HEK293 (cell line): Measurements from ENCODE around the gene PLEKHA8.

Source experiments
- CTCF ChIA-PET: fragments of 350-600 bp; formaldehyde crosslinking; extraction: SDS; loops from one replicate; lab custom pipeline; 2021; ENCODE audit warnings: antibody characterized with exemption; lab: Yijun Ruan, JAX
- POLR2A ChIA-PET: fragments of 300-600 bp; formaldehyde crosslinking; extraction: SDS; loops from one replicate; lab custom pipeline; 2020; ENCODE audit warnings: antibody characterized with exemption, inconsistent platforms; lab: Yijun Ruan, JAX
- H3K27ac ChIP-seq: fragments of 200-500 bp; sonication (Bioruptor generic); 2 replicates; pipeline ENCODE4 v1.5.1; 2014; ENCODE audit warnings: low read depth, low read length, control low read depth, inconsistent platforms; ENCODE audit errors: extremely low read depth
- H3K36me3 ChIP-seq, 2 experiments: fragments of 200-500 bp in 1 of 2; sonication (Bioruptor generic) in 1 of 2; 1 replicate in 1 of 2; 2 replicates in 1 of 2; pipeline ENCODE4 v1.5.1; 2014 to 2017; ENCODE audit warnings: inconsistent platforms in 2 of 2, low read length in 2 of 2; ENCODE audit not compliant: control insufficient read depth in 2 of 2, insufficient read depth in 1 of 2
- H3K4me1 ChIP-seq: fragments of 200-500 bp; sonication (Bioruptor generic); 2 replicates; pipeline ENCODE4 v1.5.1; 2014; ENCODE audit warnings: mild to moderate bottlenecking, low read length, inconsistent platforms; ENCODE audit not compliant: control insufficient read depth, insufficient read depth
- H3K4me3 ChIP-seq: 2 replicates; pipeline ENCODE4 v1.5.1; 2011; ENCODE audit warnings: low read depth, mild to moderate bottlenecking, control low read depth, low read length, moderate library complexity
- H3K9me3 ChIP-seq: fragments of 200-500 bp; sonication (Bioruptor generic); 2 replicates; pipeline ENCODE4 v1.5.1; 2014; ENCODE audit warnings: low read depth, low read length, inconsistent platforms; ENCODE audit not compliant: control insufficient read depth, insufficient read depth
- FEZF1 ChIP-seq: fragments of 450-650 bp; formaldehyde crosslinking; IDR thresholded peaks from 2 replicates; pipeline ENCODE4 v1.5.1; 2016; ENCODE audit warnings: missing biosample characterization, missing genetic modification characterization
- GLI2 ChIP-seq: fragments of 450-650 bp; formaldehyde crosslinking; IDR thresholded peaks from 2 replicates; pipeline ENCODE4; 2017; ENCODE audit warnings: missing biosample characterization, missing genetic modification characterization, low read depth, borderline replicate concordance
- HOXA7 ChIP-seq: sonication (generic); formaldehyde crosslinking; IDR thresholded peaks from 2 replicates; pipeline ENCODE4 v1.8.1; 2022; ENCODE audit warnings: missing genetic modification reagents, borderline replicate concordance
- KLF1 ChIP-seq: fragments of 450-650 bp; formaldehyde crosslinking; IDR thresholded peaks from 2 replicates; pipeline ENCODE4 v1.5.1; 2016; ENCODE audit warnings: missing biosample characterization, missing genetic modification characterization
- MYNN ChIP-seq: fragments of 450-650 bp; formaldehyde crosslinking; IDR thresholded peaks from 2 replicates; pipeline ENCODE4 v1.5.1; 2016; ENCODE audit warnings: missing biosample characterization, missing genetic modification characterization, borderline replicate concordance
- SETDB1 ChIP-seq: IDR thresholded peaks from one replicate; pipeline ENCODE4 v1.6.1; 2017; ENCODE audit warnings: mild to moderate bottlenecking, low read length, moderate library complexity, mixed read lengths; ENCODE audit not compliant: insufficient read length
- TCF7L2 ChIP-seq: IDR thresholded peaks from 2 replicates; pipeline ENCODE4 v1.6.1; 2011; ENCODE audit warnings: low read depth, mild to moderate bottlenecking, inconsistent platforms, low read length, moderate library complexity, borderline replicate concordance
- YY2 ChIP-seq: fragments of 450-650 bp; formaldehyde crosslinking; IDR thresholded peaks from 2 replicates; pipeline ENCODE4 v1.5.1; 2016; ENCODE audit warnings: missing biosample characterization, missing genetic modification characterization
- ZBTB1 ChIP-seq: fragments of 450-650 bp; formaldehyde crosslinking; IDR thresholded peaks from 2 replicates; pipeline ENCODE4 v1.5.1; 2016; ENCODE audit warnings: missing biosample characterization, missing genetic modification characterization
- ZBTB10 ChIP-seq: fragments of 450-650 bp; formaldehyde crosslinking; IDR thresholded peaks from 2 replicates; pipeline ENCODE4 v1.5.1; 2016; ENCODE audit warnings: missing biosample characterization, missing genetic modification characterization
- ZEB2 ChIP-seq: fragments of 450-650 bp; formaldehyde crosslinking; IDR thresholded peaks from 2 replicates; pipeline ENCODE4 v1.5.1; 2016; ENCODE audit warnings: missing biosample characterization, missing genetic modification characterization
- ZNF132 ChIP-seq: fragments of 450-650 bp; formaldehyde crosslinking; IDR thresholded peaks from 2 replicates; pipeline ENCODE4 v1.5.1; 2017; ENCODE audit warnings: missing biosample characterization, missing genetic modification characterization, borderline replicate concordance
- ZNF155 ChIP-seq: fragments of 450-650 bp; formaldehyde crosslinking; IDR thresholded peaks from 2 replicates; pipeline ENCODE4 v1.5.1; 2016; ENCODE audit warnings: missing biosample characterization, missing genetic modification characterization
- ZNF202 ChIP-seq: fragments of 450-650 bp; formaldehyde crosslinking; IDR thresholded peaks from 2 replicates; pipeline ENCODE4 v1.5.1; 2016; ENCODE audit warnings: missing biosample characterization, missing genetic modification characterization, borderline replicate concordance
- ZNF239 ChIP-seq: fragments of 450-650 bp; formaldehyde crosslinking; IDR thresholded peaks from 2 replicates; pipeline ENCODE4 v1.5.1; 2016; ENCODE audit warnings: missing biosample characterization, missing genetic modification characterization
- ZNF394 ChIP-seq: fragments of 450-650 bp; formaldehyde crosslinking; IDR thresholded peaks from 2 replicates; pipeline ENCODE4 v1.5.1; 2016; ENCODE audit warnings: missing biosample characterization, missing genetic modification characterization, mild to moderate bottlenecking, moderate library complexity, borderline replicate concordance
- ZNF404 ChIP-seq: fragments of 450-650 bp; formaldehyde crosslinking; IDR thresholded peaks from 2 replicates; pipeline ENCODE4 v1.5.1; 2017; ENCODE audit warnings: missing biosample characterization, missing genetic modification characterization
- ZNF510 ChIP-seq: fragments of 450-650 bp; formaldehyde crosslinking; IDR thresholded peaks from 2 replicates; pipeline ENCODE4 v1.5.1; 2018; ENCODE audit warnings: mild to moderate bottlenecking, missing genetic modification characterization, missing biosample characterization; ENCODE audit not compliant: insufficient replicate concordance
- ZNF580 ChIP-seq: fragments of 450-650 bp; formaldehyde crosslinking; IDR thresholded peaks from 2 replicates; pipeline ENCODE4 v1.5.1; 2016; ENCODE audit warnings: missing biosample characterization, missing genetic modification characterization
- ZNF600 ChIP-seq: fragments of 450-650 bp; formaldehyde crosslinking; IDR thresholded peaks from 2 replicates; pipeline ENCODE4 v1.5.1; 2016; ENCODE audit warnings: missing biosample characterization, missing genetic modification characterization
- ZNF664 ChIP-seq: fragments of 450-650 bp; formaldehyde crosslinking; IDR thresholded peaks from 2 replicates; pipeline ENCODE4 v1.5.1; 2016; ENCODE audit warnings: missing biosample characterization, missing genetic modification characterization
- TF ChIP-seq, protein P1 (sequence below): fragments of 450-650 bp; formaldehyde crosslinking; IDR thresholded peaks from 2 replicates; pipeline ENCODE4 v1.5.1; 2016; ENCODE audit warnings: missing biosample characterization, missing genetic modification characterization, borderline replicate concordance
- TF ChIP-seq, protein P2 (sequence below): fragments of 450-650 bp; formaldehyde crosslinking; IDR thresholded peaks from 2 replicates; pipeline ENCODE4 v1.5.1; 2016; ENCODE audit warnings: missing biosample characterization, missing genetic modification characterization

PLEKHA8 gene

DNA sequence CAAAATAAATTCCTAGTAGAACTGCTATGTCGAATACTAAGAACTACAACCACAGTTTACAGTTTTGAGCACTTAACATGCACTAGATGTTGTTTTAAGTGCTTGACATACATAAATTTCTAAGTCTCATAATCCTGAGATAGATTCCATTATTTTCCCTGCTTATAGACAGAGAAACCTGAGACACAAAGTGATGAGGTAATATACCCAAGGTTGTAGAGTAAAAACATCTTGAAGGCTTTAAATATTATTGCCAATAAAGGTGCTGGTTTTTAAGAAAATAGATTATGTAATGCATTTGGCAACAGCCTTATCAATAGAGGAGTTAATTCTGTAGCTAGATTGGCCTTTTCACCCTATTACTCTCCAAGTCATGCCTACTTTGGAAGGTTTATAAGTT, 48.2 kb downstream of the PLEKHA8 start (continued):
- TF ChIP-seq, protein P1, sequence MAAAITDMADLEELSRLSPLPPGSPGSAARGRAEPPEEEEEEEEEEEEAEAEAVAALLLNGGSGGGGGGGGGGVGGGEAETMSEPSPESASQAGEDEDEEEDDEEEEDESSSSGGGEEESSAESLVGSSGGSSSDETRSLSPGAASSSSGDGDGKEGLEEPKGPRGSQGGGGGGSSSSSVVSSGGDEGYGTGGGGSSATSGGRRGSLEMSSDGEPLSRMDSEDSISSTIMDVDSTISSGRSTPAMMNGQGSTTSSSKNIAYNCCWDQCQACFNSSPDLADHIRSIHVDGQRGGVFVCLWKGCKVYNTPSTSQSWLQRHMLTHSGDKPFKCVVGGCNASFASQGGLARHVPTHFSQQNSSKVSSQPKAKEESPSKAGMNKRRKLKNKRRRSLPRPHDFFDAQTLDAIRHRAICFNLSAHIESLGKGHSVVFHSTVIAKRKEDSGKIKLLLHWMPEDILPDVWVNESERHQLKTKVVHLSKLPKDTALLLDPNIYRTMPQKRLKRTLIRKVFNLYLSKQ (tag by site-specific recombination), result no peak
- TF ChIP-seq YY2 (tag by site-specific recombination) (no peak), ZNF155 (tag by site-specific recombination) (no peak), ZNF394 (tag by site-specific recombination) (no peak), KLF1 (tag by site-specific recombination) (no peak), SETDB1 (no peak), ZNF132 (no peak)
- TF ChIP-seq, protein P2, sequence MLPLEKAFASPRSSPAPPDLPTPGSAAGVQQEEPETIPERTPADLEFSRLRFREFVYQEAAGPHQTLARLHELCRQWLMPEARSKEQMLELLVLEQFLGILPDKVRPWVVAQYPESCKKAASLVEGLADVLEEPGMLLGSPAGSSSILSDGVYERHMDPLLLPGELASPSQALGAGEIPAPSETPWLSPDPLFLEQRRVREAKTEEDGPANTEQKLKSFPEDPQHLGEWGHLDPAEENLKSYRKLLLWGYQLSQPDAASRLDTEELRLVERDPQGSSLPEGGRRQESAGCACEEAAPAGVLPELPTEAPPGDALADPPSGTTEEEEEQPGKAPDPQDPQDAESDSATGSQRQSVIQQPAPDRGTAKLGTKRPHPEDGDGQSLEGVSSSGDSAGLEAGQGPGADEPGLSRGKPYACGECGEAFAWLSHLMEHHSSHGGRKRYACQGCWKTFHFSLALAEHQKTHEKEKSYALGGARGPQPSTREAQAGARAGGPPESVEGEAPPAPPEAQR (tag by site-specific recombination), result no peak
- TF ChIP-seq, all 188 proteins: peak for 6

GRCh38 chr7:30078280-30078679, 50.1 kb downstream of the PLEKHA8 start:
- H3K9me3 ChIP-seq, result no peaks in the 10 kb centered on the region
- CTCF ChIA-PET, result interaction anchor here (0.5 to 1.1 kb wide), 2 partner anchors 140 to 330 kb away, joined by 3 read pairs; no protein-coding TSS in a partner anchor
- POLR2A ChIA-PET, result no interaction called here
- peaks cover 0 to 23% of the 10 kb centered on the region in 2 experiments; a peak in 1 of 3 replicates for H3K36me3 ChIP-seq
- no peak overlapping the region for H3K27ac ChIP-seq
- H3K4me3 ChIP-seq, result no peak overlapping the region
- peaks cover 3% of the 10 kb centered on the region; the same call in 1 of the 2 replicates for H3K4me1 ChIP-seq
- TF ChIP-seq ZNF394 (tag by site-specific recombination) (no peak), ZNF664 (tag by site-specific recombination) (no peak), ZNF155 (tag by site-specific recombination) (no peak), ZBTB10 (tag by site-specific recombination) (no peak), ZEB2 (tag by site-specific recombination) (no peak), MYNN (tag by site-specific recombination) (no peak), ZNF600 (no peak), ZBTB1 (tag by site-specific recombination) (no peak), ZNF202 (tag by site-specific recombination) (no peak), HOXA7 (CRISPR knock-in tag) (no peak), FEZF1 (tag by site-specific recombination) (no peak), ZNF239 (tag by site-specific recombination) (no peak), GLI2 (tag by site-specific recombination) (no peak), TCF7L2 (no peak), ZNF510 (no peak), ZNF580 (tag by site-specific recombination) (no peak), ZNF404 (tag by site-specific recombination) (no peak)
